DOHH2 (cell line): ENCODE data around the gene TUG1.

Experiments used
- H3F3A ChIP-seq: fragments of 200-600 bp; sonication (generic), shearing (Covaris generic); 2 replicates; pipeline ENCODE4 v1.6.0; 2016; ENCODE audit warnings: antibody characterized with exemption, mild to moderate bottlenecking; ENCODE audit not compliant: control insufficient read depth, insufficient read depth
- H3K27ac ChIP-seq: fragments of 200-600 bp; sonication (generic); 2 replicates; pipeline ENCODE4 v1.5.1; 2014; ENCODE audit warnings: low read depth, mild to moderate bottlenecking, low read length, moderate library complexity
- H3K27me3 ChIP-seq: fragments of 200-600 bp; sonication (generic); 2 replicates; pipeline ENCODE4 v1.6.1; 2014; ENCODE audit warnings: mild to moderate bottlenecking, low read length, mixed read lengths; ENCODE audit not compliant: control insufficient read depth
- H3K36me3 ChIP-seq: fragments of 200-600 bp; sonication (generic); 2 replicates; pipeline ENCODE4 v1.6.1; 2014; ENCODE audit warnings: mild to moderate bottlenecking, low read length, moderate library complexity, mixed read lengths; ENCODE audit not compliant: control insufficient read depth
- H3K4me1 ChIP-seq: fragments of 200-600 bp; sonication (generic); 2 replicates; pipeline ENCODE4 v1.6.1; 2014; ENCODE audit warnings: mild to moderate bottlenecking, low read length, mixed read lengths; ENCODE audit not compliant: control insufficient read depth
- H3K4me2 ChIP-seq: fragments of 200-600 bp; sonication (generic); 2 replicates; pipeline ENCODE4 v1.6.0; 2014; ENCODE audit warnings: mild to moderate bottlenecking, low read length, moderate library complexity
- H3K4me3 ChIP-seq: fragments of 200-600 bp; sonication (generic); 2 replicates; pipeline ENCODE4 v1.5.1; 2014; ENCODE audit warnings: mild to moderate bottlenecking, low read length, mixed read lengths
- H3K79me2 ChIP-seq: fragments of 200-600 bp; sonication (generic); 2 replicates; pipeline ENCODE4 v1.6.1; 2014; ENCODE audit warnings: mild to moderate bottlenecking, low read length, mixed read lengths; ENCODE audit not compliant: control insufficient read depth
- H3K9me2 ChIP-seq: fragments of 200-600 bp; sonication (generic); replicated peaks from 2 replicates; pipeline ENCODE4 v1.6.1; 2014; ENCODE audit warnings: mild to moderate bottlenecking, low read length, mixed read lengths; ENCODE audit not compliant: control insufficient read depth
- H3K9me3 ChIP-seq: fragments of 200-600 bp; sonication (generic); 2 replicates; pipeline ENCODE4 v1.6.1; 2014; ENCODE audit warnings: antibody characterized with exemption, low read length, mixed read lengths; ENCODE audit not compliant: control insufficient read depth, insufficient read depth
- H4K20me1 ChIP-seq: fragments of 200-600 bp; sonication (generic); 2 replicates; pipeline ENCODE4 v1.6.0; 2014; ENCODE audit warnings: low read depth, mild to moderate bottlenecking, antibody characterized with exemption, low read length, moderate library complexity; ENCODE audit not compliant: control insufficient read depth, insufficient read depth
- EZH2phosphoT487 ChIP-seq: fragments of 200-600 bp; sonication (generic); IDR thresholded peaks from 2 replicates; pipeline ENCODE4 v1.6.1; 2017; ENCODE audit warnings: borderline replicate concordance, mild to moderate bottlenecking, antibody characterized with exemption, low read length, moderate library complexity, mixed read lengths
- TF ChIP-seq, protein P1 (sequence below): fragments of 200-600 bp; sonication (generic); IDR thresholded peaks from one replicate; pipeline ENCODE4 v1.5.1; 2014; ENCODE audit warnings: antibody characterized with exemption, mild to moderate bottlenecking, low read depth, low read length; ENCODE audit not compliant: poor library complexity, severe bottlenecking

The TUG1 gene

DNA sequence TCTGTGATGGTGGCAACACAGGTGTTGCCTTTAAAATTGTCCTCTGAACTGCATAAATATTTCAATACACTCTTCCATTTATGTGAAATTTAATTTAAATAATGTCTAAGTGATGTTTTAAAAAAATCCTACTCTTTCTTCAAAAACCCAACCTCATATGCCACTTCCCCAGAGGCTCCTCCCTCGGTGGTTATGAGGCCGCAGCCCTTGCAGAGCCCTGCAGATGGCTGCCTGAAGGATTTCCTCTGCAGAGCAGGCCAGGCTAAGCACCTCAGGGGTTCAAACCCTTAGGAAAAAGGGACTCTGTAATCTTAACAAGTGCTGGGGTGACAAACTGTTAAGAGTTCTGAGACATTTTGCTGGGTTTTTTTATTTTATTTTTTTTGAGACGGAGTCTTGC, 25.7 kb upstream of the TUG1 start:
- TF ChIP-seq, protein P1, sequence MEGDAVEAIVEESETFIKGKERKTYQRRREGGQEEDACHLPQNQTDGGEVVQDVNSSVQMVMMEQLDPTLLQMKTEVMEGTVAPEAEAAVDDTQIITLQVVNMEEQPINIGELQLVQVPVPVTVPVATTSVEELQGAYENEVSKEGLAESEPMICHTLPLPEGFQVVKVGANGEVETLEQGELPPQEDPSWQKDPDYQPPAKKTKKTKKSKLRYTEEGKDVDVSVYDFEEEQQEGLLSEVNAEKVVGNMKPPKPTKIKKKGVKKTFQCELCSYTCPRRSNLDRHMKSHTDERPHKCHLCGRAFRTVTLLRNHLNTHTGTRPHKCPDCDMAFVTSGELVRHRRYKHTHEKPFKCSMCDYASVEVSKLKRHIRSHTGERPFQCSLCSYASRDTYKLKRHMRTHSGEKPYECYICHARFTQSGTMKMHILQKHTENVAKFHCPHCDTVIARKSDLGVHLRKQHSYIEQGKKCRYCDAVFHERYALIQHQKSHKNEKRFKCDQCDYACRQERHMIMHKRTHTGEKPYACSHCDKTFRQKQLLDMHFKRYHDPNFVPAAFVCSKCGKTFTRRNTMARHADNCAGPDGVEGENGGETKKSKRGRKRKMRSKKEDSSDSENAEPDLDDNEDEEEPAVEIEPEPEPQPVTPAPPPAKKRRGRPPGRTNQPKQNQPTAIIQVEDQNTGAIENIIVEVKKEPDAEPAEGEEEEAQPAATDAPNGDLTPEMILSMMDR, result no peak
- no peak for TF ChIP-seq EZH2phosphoT487
- peaks cover 94% of the 10 kb centered on the region for H3K36me3 ChIP-seq

DNA sequence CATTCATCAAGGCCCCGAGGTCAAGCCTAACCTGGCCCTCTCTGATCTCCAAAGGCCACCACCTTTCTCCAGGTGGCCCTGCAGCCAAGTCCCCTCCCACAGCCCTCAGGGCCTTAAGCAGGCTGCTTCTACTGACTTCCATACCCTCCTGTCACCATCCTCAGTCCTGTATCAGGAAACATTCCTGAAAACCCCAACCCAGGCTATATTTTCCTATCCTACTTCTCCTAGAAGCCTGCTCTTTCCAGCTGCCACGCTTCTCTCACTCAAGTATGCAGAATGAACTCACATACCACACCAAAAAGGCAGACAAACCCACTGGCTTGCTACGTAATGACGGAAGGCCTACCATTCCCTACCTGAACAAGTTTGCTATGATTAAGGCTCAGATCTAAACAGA, 24.1 kb upstream of the TUG1 start:
- H3K27me3 ChIP-seq, result no peaks in the 10 kb centered on the region
- H3K4me1 ChIP-seq, result no peaks in the 10 kb centered on the region
- no peaks in the 10 kb centered on the region for H4K20me1 ChIP-seq
- no peaks in the 10 kb centered on the region for H3F3A ChIP-seq
- no peaks in the 10 kb centered on the region for H3K79me2 ChIP-seq
- H3K27ac ChIP-seq, result no peak overlapping the region
- no peaks in the 10 kb centered on the region for H3K9me2 ChIP-seq
- TF ChIP-seq, protein P1, result no peak
- no peak for TF ChIP-seq EZH2phosphoT487
- H3K4me2 ChIP-seq, result no peak overlapping the region
- H3K9me3 ChIP-seq, result no peaks in the 10 kb centered on the region
- H3K36me3 ChIP-seq, result peaks cover 96% of the 10 kb centered on the region
- H3K4me3 ChIP-seq, result no peak overlapping the region

More for the DNA sequence above, 25.7 kb upstream of the TUG1 start:
- Histone ChIP-seq H3K27ac (no peak overlapping the region), H3K4me3 (no peak overlapping the region), H4K20me1 (no peaks in the 10 kb centered on the region), H3F3A (no peaks in the 10 kb centered on the region), H3K4me2 (no peak overlapping the region), H3K79me2 (no peaks in the 10 kb centered on the region), H3K9me2 (no peaks in the 10 kb centered on the region), H3K27me3 (no peaks in the 10 kb centered on the region), H3K9me3 (no peaks in the 10 kb centered on the region), H3K4me1 (no peaks in the 10 kb centered on the region)

DNA sequence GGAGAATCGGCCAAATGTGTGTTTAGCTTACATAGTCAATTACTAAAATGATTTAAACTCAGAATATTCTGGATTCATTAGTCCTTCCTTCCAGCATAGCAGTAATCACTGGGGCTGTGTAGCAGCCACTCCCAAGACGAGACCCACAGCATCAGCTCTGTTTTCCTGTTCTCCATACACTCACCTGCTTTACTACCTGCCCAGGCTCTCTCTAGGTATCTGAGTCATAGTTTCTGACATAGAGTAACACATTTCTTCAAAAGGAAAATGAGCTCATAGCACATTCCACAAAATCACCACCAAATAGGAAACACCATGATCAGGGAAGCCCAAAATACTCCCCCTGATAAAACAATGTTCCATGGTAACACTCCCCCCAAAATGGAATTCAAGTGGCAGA, 23.4 kb upstream of the TUG1 start:
- H3F3A ChIP-seq, result no peaks in the 10 kb centered on the region
- no peaks in the 10 kb centered on the region for H3K9me3 ChIP-seq
- H3K79me2 ChIP-seq, result no peaks in the 10 kb centered on the region
- H4K20me1 ChIP-seq, result no peaks in the 10 kb centered on the region
- H3K36me3 ChIP-seq, result peaks cover 96% of the 10 kb centered on the region
- H3K9me2 ChIP-seq, result no peaks in the 10 kb centered on the region
- no peaks in the 10 kb centered on the region for H3K27me3 ChIP-seq
- no peaks in the 10 kb centered on the region for H3K4me1 ChIP-seq
- no peak overlapping the region for H3K4me2 ChIP-seq
- H3K27ac ChIP-seq, result no peak overlapping the region
- H3K4me3 ChIP-seq, result no peak overlapping the region
- no peak for TF ChIP-seq EZH2phosphoT487
- TF ChIP-seq, protein P1, result no peak

DNA sequence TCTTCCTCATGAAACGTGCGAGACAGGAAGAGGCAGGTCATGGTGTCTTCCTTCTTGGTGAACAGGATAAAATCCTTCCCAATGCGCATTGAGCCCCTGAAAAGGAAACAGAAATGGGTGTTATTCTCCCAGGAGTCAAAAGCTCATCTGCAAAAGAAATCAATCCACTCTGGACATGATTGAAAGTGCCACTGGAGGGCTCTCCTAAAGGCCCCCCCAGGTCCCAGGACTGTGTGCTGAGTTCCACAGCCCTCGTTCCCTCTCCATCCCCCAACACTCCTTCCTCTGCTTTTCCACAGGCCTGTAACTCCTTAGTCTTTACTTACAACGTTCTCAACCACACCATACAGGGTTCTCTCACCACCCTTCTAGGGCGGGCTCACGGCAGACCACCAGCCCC, 22.7 kb upstream of the TUG1 start:
- no peaks in the 10 kb centered on the region for H3K79me2 ChIP-seq
- H3K9me3 ChIP-seq, result no peaks in the 10 kb centered on the region
- no peak overlapping the region for H3K27ac ChIP-seq
- H3K4me3 ChIP-seq, result no peak overlapping the region
- peaks cover 96% of the 10 kb centered on the region for H3K36me3 ChIP-seq
- no peaks in the 10 kb centered on the region for H3K9me2 ChIP-seq
- no peaks in the 10 kb centered on the region for H4K20me1 ChIP-seq
- no peaks in the 10 kb centered on the region for H3K27me3 ChIP-seq
- H3K4me2 ChIP-seq, result no peak overlapping the region
- TF ChIP-seq, protein P1, result no peak
- no peak for TF ChIP-seq EZH2phosphoT487
- H3K4me1 ChIP-seq, result no peaks in the 10 kb centered on the region
- H3F3A ChIP-seq, result no peaks in the 10 kb centered on the region
